CD4-positive, alpha-beta T cell treated with Interleukin-10 for 1 hour (primary cell): ENCODE data around the gene SET.

ENCODE experiments used
- DNase-seq: peaks from one replicate; pipeline ENCODE4 v3.0.0-alpha.2; 2020

Gene SET

DNA sequence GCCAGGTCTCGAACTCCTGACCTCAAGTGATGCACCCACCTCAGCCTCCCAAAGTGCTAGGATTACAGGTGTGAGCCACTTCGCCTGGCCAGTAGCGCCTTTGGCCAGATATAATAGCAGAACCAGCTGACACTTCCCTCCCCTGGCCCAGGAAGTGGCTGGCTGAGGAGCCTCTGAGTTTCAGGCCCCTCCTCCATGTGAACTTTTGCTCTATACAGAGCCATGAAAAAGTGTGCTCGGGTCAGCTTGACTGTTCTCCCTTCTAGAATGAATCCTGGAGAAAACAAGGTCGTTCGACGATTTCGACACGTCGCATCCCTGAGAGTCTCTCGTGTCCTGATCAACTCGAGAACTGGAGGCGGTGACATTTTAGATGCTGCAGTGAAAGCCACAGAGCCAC, 43.6 kb downstream of the SET start:
- DNase-seq = no peak

DNA sequence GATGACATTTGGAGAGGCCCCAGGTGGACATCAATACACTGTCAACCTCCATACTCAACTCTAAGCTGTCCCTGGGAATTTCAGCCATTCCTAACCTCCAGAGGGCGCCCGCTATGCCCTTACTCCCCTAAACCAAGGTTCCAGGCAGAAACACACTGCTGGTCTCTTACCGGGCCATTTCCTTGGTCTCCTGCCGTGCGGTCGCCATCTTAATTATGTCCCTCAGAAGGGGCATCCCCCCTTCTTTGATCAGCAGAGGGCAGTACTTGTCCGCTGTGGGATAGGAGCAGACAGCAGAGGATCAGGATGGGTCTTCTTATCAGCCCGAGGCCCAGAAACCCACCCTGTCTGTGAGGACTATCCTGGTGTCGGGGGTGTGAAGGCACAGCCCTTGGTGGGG, 44.2 kb downstream of the SET start:
- peak; percentile 3 for DNase-seq

- no peak for DNase-seq
Measured at GRCh38 chr9:128735373-128735772, 46.4 kb downstream of the SET start.

GRCh38 chr9:128742401-128742800, 53.4 kb downstream of the SET start:
- DNase-seq = no peak

DNA sequence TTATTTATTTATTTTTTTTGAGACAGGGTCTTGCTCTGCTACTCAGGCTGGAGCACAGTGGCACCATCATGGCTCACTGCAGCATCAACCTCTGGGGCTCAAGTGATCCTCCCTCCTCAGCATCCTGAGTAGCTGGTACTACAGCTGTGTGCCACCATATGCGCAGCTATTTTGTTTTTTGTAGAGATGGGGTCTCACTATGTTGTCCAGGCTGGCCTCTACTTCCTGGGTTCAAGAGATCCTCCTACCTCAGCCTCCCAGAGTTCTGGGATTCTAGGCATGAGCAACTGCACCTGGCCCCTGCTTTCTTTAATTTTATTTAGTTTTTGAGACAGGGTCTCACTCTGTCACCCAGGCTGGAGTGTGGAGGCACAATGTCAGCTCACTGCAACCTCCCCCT, 54.4 kb downstream of the SET start:
- no peak for DNase-seq
